SK-N-SH (cell line): ENCODE measurements around the gene CHL1. TPM values are rescaled to one million over a fixed set of nuclear protein-coding genes. Genes with fewer than 3 reads are reported as not detected.

Experiments used
- CTCF ChIA-PET: fragments of 300-600, 350-600 bp; formaldehyde crosslinking; extraction: SDS; loops from one replicate; lab custom pipeline; 2021; lab: Yijun Ruan, JAX
- POLR2A ChIA-PET: fragments of 350-600 bp; sonication (Branson Sonifier 250); formaldehyde crosslinking; extraction: SDS; loops from one replicate; lab custom pipeline; 2020; ENCODE audit warnings: antibody characterized with exemption, inconsistent platforms; lab: Yijun Ruan, JAX
- DNase-seq: peaks from one replicate; pipeline ENCODE4 v3.0.0; 2012
- H2AFZ ChIP-seq: fragments of 200-600 bp; sonication (generic); 2 replicates; pipeline ENCODE4 v1.8.1; 2016; ENCODE audit warnings: antibody characterized with exemption, mild to moderate bottlenecking, low read depth
- H3F3A ChIP-seq: fragments of 200-600 bp; sonication (generic); replicated peaks from 2 replicates; pipeline ENCODE3; 2016; ENCODE audit warnings: antibody characterized with exemption, mild to moderate bottlenecking; ENCODE audit not compliant: insufficient read depth
- H3K27ac ChIP-seq, 2 experiments: fragments of 200-500 bp in 1 of 2; fragments of 200-600 bp in 1 of 2; sonication (Bioruptor generic) in 1 of 2; sonication (generic), shearing (Covaris generic) in 1 of 2; 2 replicates each; pipeline versions ENCODE4 v1.5.1 to v1.6.1; 2014 to 2016; ENCODE audit warnings: low read depth in 2 of 2, inconsistent platforms in 1 of 2, low read length in 1 of 2, mild to moderate bottlenecking in 1 of 2, mixed read lengths in 1 of 2
- H3K27me3 ChIP-seq: fragments of 200-600 bp; sonication (generic), shearing (Covaris generic); 2 replicates; pipeline ENCODE4 v1.6.1; 2016; ENCODE audit warnings: mixed run types; ENCODE audit not compliant: insufficient read depth
- H3K36me3 ChIP-seq, 2 experiments: fragments of 200-500 bp in 1 of 2; fragments of 200-600 bp in 1 of 2; sonication (Bioruptor generic) in 1 of 2; sonication (generic) in 1 of 2; replicated peaks in 1 of 2; 2 replicates each; pipeline versions ENCODE3 to v1.5.1; 2014 to 2016; ENCODE audit warnings: low read length in 1 of 2, mild to moderate bottlenecking in 1 of 2; ENCODE audit not compliant: insufficient read depth in 2 of 2, control insufficient read depth in 1 of 2
- H3K4me1 ChIP-seq, 2 experiments: fragments of 200-500 bp in 1 of 2; fragments of 200-600 bp in 1 of 2; sonication (Bioruptor generic) in 1 of 2; sonication (generic), shearing (Covaris generic) in 1 of 2; 2 replicates each; pipeline versions ENCODE4 v1.5.1 to v1.6.1; 2014 to 2016; ENCODE audit warnings: low read depth in 1 of 2, low read length in 1 of 2, mixed run types in 1 of 2; ENCODE audit not compliant: insufficient read depth in 2 of 2, control insufficient read depth in 1 of 2
- H3K4me2 ChIP-seq: fragments of 200-600 bp; sonication (generic), shearing (Covaris generic); 2 replicates; pipeline ENCODE4 v1.6.1; 2017; ENCODE audit warnings: mixed run types
- H3K4me3 ChIP-seq, 2 experiments: fragments of 200-500 bp in 1 of 2; fragments of 200-600 bp in 1 of 2; sonication (Bioruptor generic) in 1 of 2; sonication (generic), shearing (Covaris generic) in 1 of 2; 2 replicates each; pipeline versions ENCODE4 v1.5.1 to v1.8.1; 2014 to 2016; ENCODE audit warnings: low read depth in 2 of 2, inconsistent platforms in 1 of 2, low read length in 1 of 2, mild to moderate bottlenecking in 1 of 2, mixed read lengths in 1 of 2, moderate library complexity in 1 of 2
- H3K79me2 ChIP-seq: fragments of 200-600 bp; sonication (generic); 2 replicates; pipeline ENCODE4 v1.8.1; 2017; ENCODE audit warnings: mild to moderate bottlenecking; ENCODE audit not compliant: insufficient read depth
- H3K9ac ChIP-seq: fragments of 200-600 bp; sonication (generic); 2 replicates; pipeline ENCODE4 v1.6.1; 2017; ENCODE audit warnings: mixed run types
- H3K9me2 ChIP-seq: fragments of 200-600 bp; sonication (generic); 2 replicates; pipeline ENCODE4 v1.6.1; 2017; ENCODE audit warnings: mixed run types
- H3K9me3 ChIP-seq: fragments of 200-600 bp; sonication (generic); 2 replicates; pipeline ENCODE4 v1.6.1; 2017; ENCODE audit warnings: mixed run types, mild to moderate bottlenecking, moderate library complexity
- H4K20me1 ChIP-seq: fragments of 200-600 bp; sonication (generic); 2 replicates; pipeline ENCODE4 v1.6.1; 2017; ENCODE audit warnings: mild to moderate bottlenecking, mixed run types; ENCODE audit not compliant: insufficient read depth
- CHD2 ChIP-seq: fragments of 150-350 bp; IDR thresholded peaks from 2 replicates; pipeline ENCODE4 v1.6.1; 2018; ENCODE audit warnings: low read length; ENCODE audit not compliant: partially characterized antibody
- EP300 ChIP-seq, 2 experiments: IDR thresholded peaks; 2 replicates each; pipeline versions ENCODE4 v1.4.0 to v1.6.1; 2012; ENCODE audit warnings: borderline replicate concordance in 1 of 2, low read depth in 1 of 2, low read length in 1 of 2
- GABPA ChIP-seq: IDR thresholded peaks from 2 replicates; pipeline ENCODE4 v1.4.0; 2012; ENCODE audit warnings: low read depth, mild to moderate bottlenecking
- GATA2 ChIP-seq: sonication (generic); formaldehyde crosslinking; IDR thresholded peaks from 2 replicates; pipeline ENCODE4 v1.5.0; 2020; ENCODE audit warnings: mild to moderate bottlenecking, missing genetic modification reagents
- JUND ChIP-seq: IDR thresholded peaks from 2 replicates; pipeline ENCODE4 v1.4.0; 2012
- MEF2A ChIP-seq: IDR thresholded peaks from 2 replicates; pipeline ENCODE4 v1.4.0; 2012; ENCODE audit warnings: low read depth, borderline replicate concordance
- MXI1 ChIP-seq: IDR thresholded peaks from 2 replicates; pipeline ENCODE4 v1.6.1; 2012; ENCODE audit warnings: mild to moderate bottlenecking, low read depth, low read length, improper control_type of control experiment
- NFIC ChIP-seq: IDR thresholded peaks from 2 replicates; pipeline ENCODE4 v1.4.0; 2012; ENCODE audit warnings: borderline replicate concordance
- POLR2AphosphoS5 ChIP-seq: IDR thresholded peaks from 2 replicates; pipeline ENCODE4 v1.6.1; 2012; ENCODE audit warnings: low read depth, low read length
- RCOR1 ChIP-seq: fragments of 150-350 bp; IDR thresholded peaks from 2 replicates; pipeline ENCODE4 v1.6.1; 2017; ENCODE audit warnings: antibody characterized with exemption, low read length
- SIN3A ChIP-seq: IDR thresholded peaks from 2 replicates; pipeline ENCODE4 v1.6.1; 2012; ENCODE audit warnings: low read depth, mild to moderate bottlenecking, low read length, moderate library complexity, borderline replicate concordance
- TAF1 ChIP-seq: IDR thresholded peaks from 2 replicates; pipeline ENCODE4 v1.6.1; 2012; ENCODE audit warnings: low read depth, mild to moderate bottlenecking, low read length, moderate library complexity, borderline replicate concordance
- TCF12 ChIP-seq: IDR thresholded peaks from 2 replicates; pipeline ENCODE4 v1.4.0; 2012
- TEAD4 ChIP-seq: IDR thresholded peaks from 2 replicates; pipeline ENCODE4 v1.4.0; 2012; ENCODE audit warnings: mild to moderate bottlenecking, borderline replicate concordance; ENCODE audit not compliant: insufficient read depth
- YY1 ChIP-seq: IDR thresholded peaks from 2 replicates; pipeline ENCODE4 v1.4.0; 2012; ENCODE audit warnings: low read depth, mild to moderate bottlenecking
- WGBS: methylation state at CpG from one replicate; pipeline ENCODE4 v1.1.6; 2017; ENCODE audit warnings: low lambda C conversion rate; 5-methylcytosine and 5-hydroxymethylcytosine counted together
- polyA plus RNA-seq, 3 experiments: library from polyadenylated mRNA; depleted of rRNA; stranded (reverse); fragments of >200 nt; gene quantifications; 2 replicates each; pipeline ENCODE4 v1.2.3, GENCODE V29; 2012
- TF ChIP-seq, protein P1 (sequence below): IDR thresholded peaks from 2 replicates; pipeline ENCODE4 v1.4.0; 2012; ENCODE audit warnings: low read depth, borderline replicate concordance
- TF ChIP-seq, protein P2 (sequence below): fragments of 150-350 bp; IDR thresholded peaks from 2 replicates; pipeline ENCODE4 v1.6.1; 2016; ENCODE audit warnings: mild to moderate bottlenecking, low read depth, low read length
- TF ChIP-seq, protein P3 (sequence below): IDR thresholded peaks from 2 replicates; pipeline ENCODE4 v1.4.0; 2012; ENCODE audit warnings: low read depth, borderline replicate concordance
- TF ChIP-seq, protein P4 (sequence below): fragments of 150-350 bp; IDR thresholded peaks from 2 replicates; pipeline ENCODE4 v1.6.1; 2017; ENCODE audit warnings: antibody characterized with exemption, low read length, low read depth, borderline replicate concordance

The CHL1 gene
- polyA plus RNA-seq, 1 of the 3 experiments (the other 2 are of a cell fraction), result not detected

DNA sequence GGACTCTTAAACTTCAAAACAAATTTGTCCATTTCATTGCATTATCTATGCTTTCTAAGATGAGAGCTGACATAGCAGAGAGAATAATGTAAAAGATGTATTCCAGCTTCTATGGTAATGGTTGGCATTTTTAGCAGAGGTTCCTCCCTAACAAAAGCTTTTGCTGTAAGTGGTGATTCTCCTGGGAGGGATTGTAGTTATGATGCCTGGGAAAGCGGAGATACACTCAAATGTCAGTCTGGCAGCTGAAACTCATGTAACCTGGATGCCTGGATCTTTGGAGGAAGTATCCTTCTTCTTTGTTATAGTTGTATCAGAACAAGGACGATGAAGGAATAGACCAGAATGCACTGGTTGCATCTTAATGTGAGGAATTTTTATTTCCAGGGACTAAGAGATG is 7.5 kb downstream of the CHL1 start:
- Histone ChIP-seq H3K9me2 (no peaks in the 10 kb centered on the region), H3K79me2 (no peaks in the 10 kb centered on the region), H3K9ac (no peak overlapping the region), H3F3A (no peaks in the 10 kb centered on the region), H3K4me3 (no peak overlapping the region), H2AFZ (no peak overlapping the region), H3K4me1 (no peaks in the 10 kb centered on the region), H3K4me2 (no peak overlapping the region), H3K27me3 (no peaks in the 10 kb centered on the region), H3K36me3 (no peaks in the 10 kb centered on the region), H4K20me1 (no peaks in the 10 kb centered on the region), H3K27ac (no peak overlapping the region), H3K9me3 (no peaks in the 10 kb centered on the region)
- TF ChIP-seq TAF1 (no peak), NFIC (no peak), GABPA (no peak), GATA2 (CRISPR knock-in tag) (no peak), CHD2 (no peak), YY1 (no peak)
- no peak for DNase-seq
- CTCF ChIA-PET, result no interaction called here
- 0% methylated on average over 2 of the region's 2 CpGs for WGBS
- POLR2A ChIA-PET, result no interaction called here

DNA sequence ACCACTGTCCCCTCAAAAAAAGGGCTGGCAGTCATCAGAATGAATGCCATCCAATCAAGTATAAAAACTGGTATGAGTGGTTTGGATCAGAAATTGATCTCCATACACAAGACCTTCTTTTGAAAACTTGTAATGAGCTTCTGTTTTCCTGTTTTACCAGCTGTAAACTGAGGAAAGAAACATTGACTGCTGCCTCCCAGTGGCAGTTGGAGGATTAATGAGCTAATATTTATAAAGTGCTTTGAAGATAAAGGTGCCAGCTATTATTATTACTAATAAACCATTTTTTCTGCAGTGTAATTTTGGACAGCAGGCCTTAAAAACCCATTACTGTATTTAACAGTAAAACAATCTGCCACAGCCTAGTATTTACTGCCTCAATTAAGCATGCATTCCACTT is 11.4 kb downstream of the CHL1 start:
- no peaks in the 10 kb centered on the region for H3K27me3 ChIP-seq

DNA sequence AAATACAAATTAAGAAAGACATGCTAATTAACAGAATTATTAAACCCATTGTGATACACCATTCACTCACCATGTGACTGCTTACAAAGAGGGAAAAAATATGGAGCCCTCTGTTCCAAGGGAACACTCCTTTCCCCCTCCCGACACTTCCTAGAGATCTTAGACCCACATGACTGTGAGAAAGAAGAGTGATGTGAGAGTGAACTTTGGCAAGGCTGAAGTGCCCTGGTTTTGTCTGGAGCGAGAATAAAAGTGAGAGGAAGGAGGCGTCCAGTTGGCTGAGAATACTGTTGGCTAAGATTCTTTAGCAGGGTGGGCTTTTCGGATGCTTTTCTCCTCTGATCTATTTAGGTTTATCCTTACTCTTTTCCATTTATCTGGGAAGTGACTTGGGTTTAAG is 14.1 kb downstream of the CHL1 start:
- no peaks in the 10 kb centered on the region for H4K20me1 ChIP-seq
- ChIA-PET CTCF (no interaction called here), POLR2A (no interaction called here)
- no peak overlapping the region for H3K4me2 ChIP-seq
- H3K9me3 ChIP-seq, result no peaks in the 10 kb centered on the region
- no peak overlapping the region for H3K9ac ChIP-seq
- H3K27me3 ChIP-seq, result no peaks in the 10 kb centered on the region
- H3K27ac ChIP-seq, result no peak overlapping the region
- H3K9me2 ChIP-seq, result no peaks in the 10 kb centered on the region
- DNase-seq, result no peak
- WGBS, result 41% methylated on average over 4 of the region's 4 CpGs
- H3K4me1 ChIP-seq, result no peaks in the 10 kb centered on the region
- H3F3A ChIP-seq, result no peaks in the 10 kb centered on the region
- no peaks in the 10 kb centered on the region for H3K36me3 ChIP-seq
- H3K79me2 ChIP-seq, result no peaks in the 10 kb centered on the region
- H2AFZ ChIP-seq, result no peak overlapping the region
- H3K4me3 ChIP-seq, result no peak overlapping the region
- TF ChIP-seq, protein P1, sequence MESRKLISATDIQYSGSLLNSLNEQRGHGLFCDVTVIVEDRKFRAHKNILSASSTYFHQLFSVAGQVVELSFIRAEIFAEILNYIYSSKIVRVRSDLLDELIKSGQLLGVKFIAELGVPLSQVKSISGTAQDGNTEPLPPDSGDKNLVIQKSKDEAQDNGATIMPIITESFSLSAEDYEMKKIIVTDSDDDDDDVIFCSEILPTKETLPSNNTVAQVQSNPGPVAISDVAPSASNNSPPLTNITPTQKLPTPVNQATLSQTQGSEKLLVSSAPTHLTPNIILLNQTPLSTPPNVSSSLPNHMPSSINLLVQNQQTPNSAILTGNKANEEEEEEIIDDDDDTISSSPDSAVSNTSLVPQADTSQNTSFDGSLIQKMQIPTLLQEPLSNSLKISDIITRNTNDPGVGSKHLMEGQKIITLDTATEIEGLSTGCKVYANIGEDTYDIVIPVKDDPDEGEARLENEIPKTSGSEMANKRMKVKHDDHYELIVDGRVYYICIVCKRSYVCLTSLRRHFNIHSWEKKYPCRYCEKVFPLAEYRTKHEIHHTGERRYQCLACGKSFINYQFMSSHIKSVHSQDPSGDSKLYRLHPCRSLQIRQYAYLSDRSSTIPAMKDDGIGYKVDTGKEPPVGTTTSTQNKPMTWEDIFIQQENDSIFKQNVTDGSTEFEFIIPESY, result no peak
- TF ChIP-seq POLR2AphosphoS5 (no peak), EP300 (IDR thresholded peaks at IDR 0.05; ENCODE audit: borderline replicate concordance in 1 of 2, low read depth in 1 of 2, low read length in 1 of 2) (no peak), NFIC (no peak), CHD2 (no peak), MEF2A (no peak), MXI1 (no peak)
- TF ChIP-seq, protein P2, sequence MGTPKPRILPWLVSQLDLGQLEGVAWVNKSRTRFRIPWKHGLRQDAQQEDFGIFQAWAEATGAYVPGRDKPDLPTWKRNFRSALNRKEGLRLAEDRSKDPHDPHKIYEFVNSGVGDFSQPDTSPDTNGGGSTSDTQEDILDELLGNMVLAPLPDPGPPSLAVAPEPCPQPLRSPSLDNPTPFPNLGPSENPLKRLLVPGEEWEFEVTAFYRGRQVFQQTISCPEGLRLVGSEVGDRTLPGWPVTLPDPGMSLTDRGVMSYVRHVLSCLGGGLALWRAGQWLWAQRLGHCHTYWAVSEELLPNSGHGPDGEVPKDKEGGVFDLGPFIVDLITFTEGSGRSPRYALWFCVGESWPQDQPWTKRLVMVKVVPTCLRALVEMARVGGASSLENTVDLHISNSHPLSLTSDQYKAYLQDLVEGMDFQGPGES, result no peak
- TF ChIP-seq, protein P3, sequence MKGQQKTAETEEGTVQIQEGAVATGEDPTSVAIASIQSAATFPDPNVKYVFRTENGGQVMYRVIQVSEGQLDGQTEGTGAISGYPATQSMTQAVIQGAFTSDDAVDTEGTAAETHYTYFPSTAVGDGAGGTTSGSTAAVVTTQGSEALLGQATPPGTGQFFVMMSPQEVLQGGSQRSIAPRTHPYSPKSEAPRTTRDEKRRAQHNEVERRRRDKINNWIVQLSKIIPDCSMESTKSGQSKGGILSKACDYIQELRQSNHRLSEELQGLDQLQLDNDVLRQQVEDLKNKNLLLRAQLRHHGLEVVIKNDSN, result no peak

More for the DNA sequence above, 11.4 kb downstream of the CHL1 start:
- no peaks in the 10 kb centered on the region for H3K79me2 ChIP-seq
- no peak overlapping the region for H3K9ac ChIP-seq
- no peak overlapping the region for H3K4me3 ChIP-seq
- no peaks in the 10 kb centered on the region for H3F3A ChIP-seq
- H2AFZ ChIP-seq, result no peak overlapping the region
- H4K20me1 ChIP-seq, result no peaks in the 10 kb centered on the region
- ChIA-PET POLR2A (no interaction called here), CTCF (interaction anchor here (0.6 to 1.2 kb wide), 5 partner anchors 10 to 1305 kb away, joined by 3 to 6 read pairs (median 3); no protein-coding TSS in a partner anchor)
- no peak for DNase-seq
- no peak overlapping the region for H3K27ac ChIP-seq
- no peaks in the 10 kb centered on the region for H3K9me3 ChIP-seq
- no peak overlapping the region for H3K4me2 ChIP-seq
- H3K36me3 ChIP-seq, result no peaks in the 10 kb centered on the region
- no peaks in the 10 kb centered on the region for H3K9me2 ChIP-seq
- TF ChIP-seq, protein P4, sequence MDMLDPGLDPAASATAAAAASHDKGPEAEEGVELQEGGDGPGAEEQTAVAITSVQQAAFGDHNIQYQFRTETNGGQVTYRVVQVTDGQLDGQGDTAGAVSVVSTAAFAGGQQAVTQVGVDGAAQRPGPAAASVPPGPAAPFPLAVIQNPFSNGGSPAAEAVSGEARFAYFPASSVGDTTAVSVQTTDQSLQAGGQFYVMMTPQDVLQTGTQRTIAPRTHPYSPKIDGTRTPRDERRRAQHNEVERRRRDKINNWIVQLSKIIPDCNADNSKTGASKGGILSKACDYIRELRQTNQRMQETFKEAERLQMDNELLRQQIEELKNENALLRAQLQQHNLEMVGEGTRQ, result no peak
- no peak for TF ChIP-seq RCOR1
- TF ChIP-seq POLR2AphosphoS5, result no peak
- no peak for TF ChIP-seq TAF1
- no peak for TF ChIP-seq YY1
- TF ChIP-seq EP300 (IDR thresholded peaks at IDR 0.05; ENCODE audit: borderline replicate concordance in 1 of 2, low read depth in 1 of 2, low read length in 1 of 2), result no peak
- no peak for TF ChIP-seq JUND
- TF ChIP-seq SIN3A, result no peak
- TF ChIP-seq TEAD4, result no peak
- TF ChIP-seq TCF12, result no peak
- no peak for TF ChIP-seq CHD2
- H3K4me1 ChIP-seq, result no peaks in the 10 kb centered on the region
